ENCODE results near the gene ZNF552. TPM values are rescaled to one million over a fixed set of nuclear protein-coding genes. Genes with fewer than 3 reads are reported as not detected.
"Not testable (repeated sequence)": the region's sequence is repeated elsewhere in the genome, so short reads cannot be mapped to it uniquely, and the experiment has no call there.

The ZNF552 gene
- total RNA-seq, 2 donors from 2014 or later: 11.8 to 12.8 TPM

- DNase-seq; ATAC-seq; H3K9me3 ChIP-seq (ENCODE audit: control insufficient read depth, low read length, poor library complexity, severe bottlenecking); H3K27me3 Mint-ChIP-seq; H3K36me3 Mint-ChIP-seq (ENCODE audit: low read depth): not testable (repeated sequence)
- peak overlapping the region; percentile 97 for H3K27ac Mint-ChIP-seq
- H3K4me3 Mint-ChIP-seq: peak overlapping the region; percentile 75
- peaks cover 30% of the 10 kb centered on the region for H3K4me1 Mint-ChIP-seq
These were observed 1.5 kb downstream of the ZNF552 start for GRCh38 chr19:57812975-57813820.

DNA sequence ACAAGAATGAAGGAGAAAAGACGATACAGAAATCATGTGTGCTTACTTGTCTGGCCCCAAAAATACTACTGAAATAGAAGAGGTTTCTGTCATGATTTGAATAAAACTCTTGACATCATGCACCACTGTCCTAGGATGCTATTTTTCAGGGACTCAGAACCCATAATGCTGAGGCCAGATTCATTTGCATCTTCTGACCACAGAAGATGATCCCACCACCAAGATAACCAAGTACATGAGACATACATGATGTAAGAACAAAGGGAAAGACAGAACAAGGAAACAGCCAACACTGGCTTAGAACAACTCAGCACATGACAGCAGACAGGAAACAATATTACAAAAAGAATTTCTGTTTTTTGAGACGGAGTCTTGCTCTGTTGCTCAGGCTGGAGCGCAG lies 2.5 kb downstream of the ZNF552 start:
- DNase-seq (no peak), ATAC-seq (no peak)
- H3K9me3 ChIP-seq (ENCODE audit: control insufficient read depth, low read length, poor library complexity, severe bottlenecking): no peaks in the 10 kb centered on the region
- Mint-ChIP-seq H3K4me3 (peak overlapping the region; percentile 39), H3K36me3 (ENCODE audit: low read depth) (peaks cover 4% of the 10 kb centered on the region), H3K27ac (peak overlapping the region; percentile 24), H3K27me3 (no peaks in the 10 kb centered on the region), H3K4me1 (peaks cover 29% of the 10 kb centered on the region)

DNA sequence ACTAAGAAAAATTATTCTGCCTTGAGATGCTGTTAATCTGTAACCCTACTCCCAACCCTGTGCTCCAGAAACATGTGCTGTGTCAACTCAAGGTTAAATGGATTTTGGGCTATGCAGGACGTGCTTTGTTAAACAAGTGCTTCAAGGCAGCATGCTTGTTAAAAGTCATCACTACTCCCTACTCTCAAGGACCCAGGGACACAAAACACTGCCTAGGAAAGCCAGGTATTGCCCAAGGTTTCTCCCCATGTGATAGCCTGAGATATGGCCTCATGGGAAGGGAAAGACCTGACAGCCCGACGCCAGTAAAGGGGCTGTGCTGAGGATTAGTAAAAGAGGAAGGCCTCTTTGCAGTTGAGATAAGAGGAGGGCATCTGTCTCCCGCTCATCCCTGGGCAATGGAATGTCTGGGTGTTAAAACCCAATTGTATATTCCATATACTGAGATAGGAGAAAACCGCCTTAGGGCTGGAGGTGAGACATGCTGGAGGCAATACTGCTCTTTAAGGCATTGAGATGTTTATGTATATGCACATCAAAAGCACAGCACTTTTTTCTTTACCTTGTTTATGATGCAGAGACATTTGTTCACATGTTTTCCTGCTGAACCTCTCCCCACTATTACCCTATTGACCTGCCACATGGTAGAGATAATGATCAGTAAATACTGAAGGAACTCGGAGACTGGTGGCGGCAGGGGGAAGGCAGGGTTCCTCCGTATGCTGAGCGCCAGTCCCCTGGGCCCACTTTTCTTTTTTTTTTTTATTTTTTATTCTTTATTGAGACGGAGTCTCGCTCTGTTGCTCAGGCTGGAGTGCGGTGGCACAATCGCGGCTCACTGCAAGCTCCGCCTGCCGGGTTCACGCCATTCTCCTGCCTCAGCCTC lies 4.1 kb downstream of the ZNF552 start:
- H3K27ac Mint-ChIP-seq; H3K4me3 Mint-ChIP-seq; ATAC-seq; H3K36me3 Mint-ChIP-seq (ENCODE audit: low read depth); H3K27me3 Mint-ChIP-seq; DNase-seq; H3K9me3 ChIP-seq (ENCODE audit: control insufficient read depth, low read length, poor library complexity, severe bottlenecking): not testable (repeated sequence)
- H3K4me1 Mint-ChIP-seq: peaks cover 27% of the 10 kb centered on the region

DNA sequence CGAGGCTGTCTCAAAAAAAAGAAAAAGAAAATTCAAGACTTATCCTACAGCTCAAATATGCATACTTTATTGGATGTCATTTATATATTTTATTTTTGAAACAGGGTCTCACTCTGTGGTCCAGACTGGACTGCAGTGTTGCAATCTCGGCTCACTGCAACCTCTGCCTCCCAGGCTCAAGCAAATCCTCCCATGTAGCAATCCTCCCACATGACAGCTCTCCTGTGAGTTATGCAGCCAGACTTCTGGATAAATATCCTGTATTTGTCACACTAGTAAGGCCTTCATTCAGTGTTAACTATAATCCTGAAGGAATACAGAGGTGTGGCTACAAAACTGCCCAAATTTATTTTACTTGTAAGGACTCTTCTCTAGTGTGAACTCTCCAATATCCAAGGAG lies 7.2 kb downstream of the ZNF552 start:
- H3K9me3 ChIP-seq (ENCODE audit: control insufficient read depth, low read length, poor library complexity, severe bottlenecking): no peaks in the 10 kb centered on the region
- Mint-ChIP-seq H3K27me3 (no peaks in the 10 kb centered on the region), H3K4me1 (peaks cover 16% of the 10 kb centered on the region), H3K27ac (no peak overlapping the region), H3K4me3 (no peak overlapping the region), H3K36me3 (ENCODE audit: low read depth) (peaks cover 4% of the 10 kb centered on the region)
- DNase-seq: no peak
- ATAC-seq: no peak

DNA sequence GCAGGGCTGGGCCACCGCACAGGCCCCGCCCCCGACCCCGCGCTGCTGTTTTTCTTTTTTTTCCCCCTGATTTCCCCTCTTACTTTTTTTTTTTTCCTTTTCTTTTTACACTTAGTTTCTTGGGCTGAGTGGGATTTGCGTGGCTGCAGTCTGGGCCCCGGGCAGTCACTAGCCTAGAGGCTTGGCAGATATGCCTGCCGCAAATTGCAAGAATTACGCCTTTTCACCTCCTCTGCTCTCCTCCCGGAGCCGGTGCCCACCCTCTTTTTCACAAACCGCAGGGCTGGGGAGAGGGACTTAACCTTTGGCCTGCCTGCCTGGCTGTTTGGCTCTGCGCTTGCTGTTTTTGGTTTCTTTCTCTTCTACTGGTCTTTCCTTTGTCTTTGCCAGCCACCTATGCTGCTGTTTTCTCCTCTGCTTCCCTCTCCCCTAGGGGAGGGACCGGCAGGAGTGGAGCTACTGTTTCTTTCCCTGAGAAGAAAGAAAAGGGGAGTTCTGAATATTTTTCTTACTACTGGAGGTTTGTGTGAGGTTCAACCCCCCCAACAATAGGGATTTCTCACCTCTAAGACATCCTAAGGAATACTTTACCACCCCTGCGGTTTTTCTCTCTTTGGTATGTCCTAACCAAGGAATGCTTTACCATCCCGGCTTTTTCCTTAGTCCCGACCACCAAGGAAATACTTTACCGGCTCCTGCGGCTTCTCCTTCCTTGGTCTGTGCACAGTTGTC lies 11.0 kb downstream of the ZNF552 start:
- H3K4me1 Mint-ChIP-seq: peaks cover 13% of the 10 kb centered on the region
- H3K9me3 ChIP-seq (ENCODE audit: control insufficient read depth, low read length, poor library complexity, severe bottlenecking): no peaks in the 10 kb centered on the region
- no peaks in the 10 kb centered on the region for H3K36me3 Mint-ChIP-seq (ENCODE audit: low read depth)
- H3K27me3 Mint-ChIP-seq: no peaks in the 10 kb centered on the region
- peak overlapping the region; percentile 59 for H3K27ac Mint-ChIP-seq
- H3K4me3 Mint-ChIP-seq: peak overlapping the region; percentile 10
- DNase-seq (no peak), ATAC-seq (no peak)

DNA sequence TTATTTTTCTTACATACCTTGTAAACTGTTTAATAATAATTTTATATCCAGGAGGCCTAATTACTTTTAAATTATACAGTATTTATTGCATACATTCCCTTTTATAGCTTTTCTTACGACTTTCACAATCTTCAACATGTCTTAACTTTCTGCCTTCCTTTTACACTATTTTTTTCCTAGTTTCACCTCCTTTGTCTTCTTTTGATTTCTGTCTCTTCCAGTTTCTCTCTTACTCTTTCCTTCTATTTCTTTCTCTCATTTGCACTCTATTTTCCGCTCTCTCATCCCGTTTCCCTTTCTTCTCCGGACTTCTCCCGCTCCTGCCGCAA lies 11.5 kb downstream of the ZNF552 start:
- H3K4me1 Mint-ChIP-seq: peaks cover 13% of the 10 kb centered on the region
- H3K36me3 Mint-ChIP-seq (ENCODE audit: low read depth): no peaks in the 10 kb centered on the region
- H3K27me3 Mint-ChIP-seq: no peaks in the 10 kb centered on the region
- H3K27ac Mint-ChIP-seq: peak overlapping the region; percentile 59
- no peak for DNase-seq
- H3K4me3 Mint-ChIP-seq: peak overlapping the region; percentile 10
- no peaks in the 10 kb centered on the region for H3K9me3 ChIP-seq (ENCODE audit: control insufficient read depth, low read length, poor library complexity, severe bottlenecking)
- no peak for ATAC-seq

DNA sequence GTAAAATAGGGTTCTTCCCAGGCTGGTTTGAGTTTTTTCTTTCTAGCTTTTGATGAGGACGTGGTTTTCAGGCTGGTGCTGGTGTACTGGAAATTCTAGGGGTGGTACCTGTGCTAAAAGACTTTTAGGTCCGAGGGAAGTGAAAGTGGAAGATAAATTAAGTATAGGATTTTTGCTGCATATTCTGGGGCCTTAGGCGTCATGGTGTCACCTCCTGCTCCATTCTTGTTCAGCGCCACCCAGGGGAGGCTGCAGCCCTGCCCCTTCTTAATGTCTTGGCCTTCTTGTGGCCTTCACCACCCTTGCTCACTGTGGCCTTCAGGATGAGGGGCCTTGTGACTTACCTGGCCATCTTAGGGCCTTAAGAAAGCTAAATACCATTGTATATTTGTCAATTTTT lies 12.4 kb downstream of the ZNF552 start:
- no peak for DNase-seq
- Mint-ChIP-seq H3K27ac (no peak overlapping the region), H3K4me3 (no peak overlapping the region), H3K4me1 (peaks cover 13% of the 10 kb centered on the region), H3K36me3 (ENCODE audit: low read depth) (no peaks in the 10 kb centered on the region), H3K27me3 (no peaks in the 10 kb centered on the region)
- ATAC-seq: no peak
- H3K9me3 ChIP-seq (ENCODE audit: control insufficient read depth, low read length, poor library complexity, severe bottlenecking): no peaks in the 10 kb centered on the region

- H3K9me3 ChIP-seq (ENCODE audit: control insufficient read depth, low read length, poor library complexity, severe bottlenecking): no peaks in the 10 kb centered on the region
- Mint-ChIP-seq H3K4me3 (no peak overlapping the region), H3K36me3 (ENCODE audit: low read depth) (peaks cover 1% of the 10 kb centered on the region), H3K27me3 (no peaks in the 10 kb centered on the region), H3K27ac (no peak overlapping the region), H3K4me1 (peaks cover 12% of the 10 kb centered on the region)
- no peak for ATAC-seq
- DNase-seq: no peak
These were observed 14.0 kb downstream of the ZNF552 start for GRCh38 chr19:57800696-57801095.

DNA sequence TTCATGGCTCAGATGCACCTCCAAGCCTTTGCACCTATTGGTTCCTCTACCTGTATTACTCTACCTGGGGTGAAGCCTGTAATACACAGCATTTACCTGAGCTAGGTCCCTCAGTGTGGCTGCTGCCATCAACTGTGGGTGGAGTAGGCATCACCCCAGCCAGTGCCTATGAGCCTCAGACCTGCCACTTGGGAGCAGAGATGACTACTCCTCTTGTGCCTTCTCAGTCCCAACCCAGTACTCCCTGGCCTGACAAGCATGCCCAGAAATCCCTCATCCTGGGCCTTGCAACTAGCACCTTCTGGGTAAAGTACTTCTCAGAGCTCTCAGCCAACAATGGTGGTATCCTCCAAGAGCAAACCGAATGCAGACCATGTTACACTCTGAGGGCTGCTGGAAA lies 18.1 kb downstream of the ZNF552 start:
- H3K27me3 Mint-ChIP-seq; DNase-seq; H3K9me3 ChIP-seq (ENCODE audit: control insufficient read depth, low read length, poor library complexity, severe bottlenecking); H3K27ac Mint-ChIP-seq; ATAC-seq; H3K4me1 Mint-ChIP-seq; H3K36me3 Mint-ChIP-seq (ENCODE audit: low read depth); H3K4me3 Mint-ChIP-seq: not testable (repeated sequence)

DNA sequence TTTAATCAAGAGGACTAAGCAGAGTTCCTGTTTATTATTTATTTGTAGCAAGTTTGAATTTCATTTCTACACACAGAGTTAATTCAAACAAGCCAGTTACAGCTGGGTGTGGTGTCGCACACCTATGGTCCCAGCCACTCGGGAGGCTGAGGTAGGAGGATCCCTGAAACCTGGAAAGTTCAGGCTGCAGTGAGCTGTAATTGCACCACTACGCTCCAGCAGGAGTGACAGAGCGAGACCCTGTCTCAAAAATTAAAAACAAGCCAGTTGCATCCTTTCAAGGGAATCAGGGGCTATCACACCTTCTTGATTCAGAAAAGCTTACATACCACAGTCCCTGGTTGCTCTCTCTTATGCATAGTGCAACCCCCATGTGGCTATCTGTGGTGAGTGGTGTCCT lies 25.4 kb downstream of the ZNF552 start:
- DNase-seq (no peak), ATAC-seq (no peak)
- peaks cover 7% of the 10 kb centered on the region for H3K36me3 Mint-ChIP-seq (ENCODE audit: low read depth)
- no peaks in the 10 kb centered on the region for H3K27me3 Mint-ChIP-seq
- H3K9me3 ChIP-seq (ENCODE audit: control insufficient read depth, low read length, poor library complexity, severe bottlenecking): peaks cover 10% of the 10 kb centered on the region
- no peak overlapping the region for H3K4me3 Mint-ChIP-seq
- H3K27ac Mint-ChIP-seq: no peak overlapping the region
- no peaks in the 10 kb centered on the region for H3K4me1 Mint-ChIP-seq

- no peak overlapping the region for H3K4me3 Mint-ChIP-seq
- DNase-seq (no peak), ATAC-seq (no peak)
- H3K27ac Mint-ChIP-seq: no peak overlapping the region
- H3K9me3 ChIP-seq (ENCODE audit: control insufficient read depth, low read length, poor library complexity, severe bottlenecking): peaks cover 10% of the 10 kb centered on the region
- no peaks in the 10 kb centered on the region for H3K27me3 Mint-ChIP-seq
- peaks cover 7% of the 10 kb centered on the region for H3K36me3 Mint-ChIP-seq (ENCODE audit: low read depth)
- H3K4me1 Mint-ChIP-seq: no peaks in the 10 kb centered on the region
These were observed 26.5 kb downstream of the ZNF552 start for GRCh38 chr19:57788114-57788692.

GRCh38 chr19:57786906-57787305 lies 27.8 kb downstream of the ZNF552 start:
- ATAC-seq (no peak), DNase-seq (no peak)
- Mint-ChIP-seq H3K27me3 (no peaks in the 10 kb centered on the region), H3K4me1 (no peaks in the 10 kb centered on the region), H3K4me3 (no peak overlapping the region), H3K27ac (no peak overlapping the region), H3K36me3 (ENCODE audit: low read depth) (peaks cover 7% of the 10 kb centered on the region)
- peaks cover 14% of the 10 kb centered on the region for H3K9me3 ChIP-seq (ENCODE audit: control insufficient read depth, low read length, poor library complexity, severe bottlenecking)

DNA sequence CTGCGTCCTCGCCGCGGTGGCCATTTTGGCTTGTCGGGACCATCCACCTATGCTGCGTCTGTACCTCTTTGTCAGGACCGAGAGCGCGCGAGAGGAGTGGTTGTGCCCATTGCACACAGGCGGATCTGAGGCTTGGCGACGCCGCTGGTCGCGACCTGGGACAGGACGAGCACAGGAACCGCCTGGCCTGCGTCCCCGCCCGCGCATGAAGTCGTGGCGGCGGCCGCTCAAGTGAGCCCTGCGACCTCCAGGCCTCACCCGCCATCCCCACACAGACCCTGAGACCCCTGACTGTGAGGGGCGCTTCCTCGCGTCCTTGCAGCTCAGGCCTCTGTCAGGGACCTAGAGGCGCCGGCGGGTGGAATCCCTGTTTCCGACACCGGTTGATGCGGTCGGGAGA lies 28.4 kb downstream of the ZNF552 start:
- ATAC-seq (no peak), DNase-seq (no peak)
- peaks cover 19% of the 10 kb centered on the region for H3K9me3 ChIP-seq (ENCODE audit: control insufficient read depth, low read length, poor library complexity, severe bottlenecking)
- peaks cover 7% of the 10 kb centered on the region for H3K36me3 Mint-ChIP-seq (ENCODE audit: low read depth)
- H3K4me3 Mint-ChIP-seq: no peak overlapping the region
- H3K27me3 Mint-ChIP-seq: no peaks in the 10 kb centered on the region
- H3K27ac Mint-ChIP-seq: no peak overlapping the region
- H3K4me1 Mint-ChIP-seq: no peaks in the 10 kb centered on the region

Data from T-helper 17 cell (primary cell).